RPMI8226 (cell line): ENCODE data around the gene CELSR1.

Source experiments
- DNase-seq: peaks from one replicate; pipeline ENCODE4 v3.0.0-alpha.2; 2015

Gene CELSR1

DNA sequence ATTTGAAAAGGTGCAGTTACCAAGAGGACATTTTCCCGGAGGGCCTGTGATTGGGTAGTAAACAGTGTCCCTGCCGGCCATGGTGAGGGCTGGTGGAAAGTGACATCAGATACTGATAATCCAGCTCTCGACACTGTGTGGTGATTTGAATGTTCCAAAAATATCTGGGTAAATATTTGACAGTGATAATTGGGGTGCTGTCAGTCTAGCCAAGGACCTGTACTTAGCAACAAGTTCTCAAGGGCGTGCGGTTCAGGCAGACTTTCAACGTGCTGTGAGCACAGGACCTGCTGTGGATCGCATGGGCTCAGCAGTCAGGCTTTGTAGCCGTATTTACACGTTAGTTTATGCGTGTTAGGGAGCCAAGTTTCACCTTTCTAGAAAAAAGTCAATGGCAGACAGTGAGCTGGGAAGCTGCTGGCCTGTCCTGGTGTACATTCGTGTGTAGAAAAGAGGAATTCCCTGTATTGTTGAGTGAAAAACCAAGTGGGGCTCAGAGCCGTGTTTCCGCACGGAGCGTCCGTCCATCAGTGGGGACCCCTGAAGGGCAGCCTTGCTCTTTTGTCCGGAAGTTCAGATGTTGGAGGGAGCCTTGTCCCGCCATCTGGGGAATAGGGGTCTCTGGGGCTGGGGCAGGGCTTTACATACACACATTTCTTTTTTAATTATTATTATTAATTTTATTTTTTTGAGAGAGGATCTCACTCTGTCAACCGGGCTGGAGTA is 190.6 kb downstream of the CELSR1 start:
- DNase-seq: no peak

- DNase-seq: no peak
These were observed 196.7 kb downstream of the CELSR1 start for GRCh38 chr22:46340676-46341075.

- no peak for DNase-seq
These were observed 197.5 kb downstream of the CELSR1 start for GRCh38 chr22:46339956-46340355.

- no peak for DNase-seq
These were observed 198.8 kb downstream of the CELSR1 start for GRCh38 chr22:46338636-46339035.

- DNase-seq: no peak
These were observed 199.6 kb downstream of the CELSR1 start for GRCh38 chr22:46337870-46338269.

DNA sequence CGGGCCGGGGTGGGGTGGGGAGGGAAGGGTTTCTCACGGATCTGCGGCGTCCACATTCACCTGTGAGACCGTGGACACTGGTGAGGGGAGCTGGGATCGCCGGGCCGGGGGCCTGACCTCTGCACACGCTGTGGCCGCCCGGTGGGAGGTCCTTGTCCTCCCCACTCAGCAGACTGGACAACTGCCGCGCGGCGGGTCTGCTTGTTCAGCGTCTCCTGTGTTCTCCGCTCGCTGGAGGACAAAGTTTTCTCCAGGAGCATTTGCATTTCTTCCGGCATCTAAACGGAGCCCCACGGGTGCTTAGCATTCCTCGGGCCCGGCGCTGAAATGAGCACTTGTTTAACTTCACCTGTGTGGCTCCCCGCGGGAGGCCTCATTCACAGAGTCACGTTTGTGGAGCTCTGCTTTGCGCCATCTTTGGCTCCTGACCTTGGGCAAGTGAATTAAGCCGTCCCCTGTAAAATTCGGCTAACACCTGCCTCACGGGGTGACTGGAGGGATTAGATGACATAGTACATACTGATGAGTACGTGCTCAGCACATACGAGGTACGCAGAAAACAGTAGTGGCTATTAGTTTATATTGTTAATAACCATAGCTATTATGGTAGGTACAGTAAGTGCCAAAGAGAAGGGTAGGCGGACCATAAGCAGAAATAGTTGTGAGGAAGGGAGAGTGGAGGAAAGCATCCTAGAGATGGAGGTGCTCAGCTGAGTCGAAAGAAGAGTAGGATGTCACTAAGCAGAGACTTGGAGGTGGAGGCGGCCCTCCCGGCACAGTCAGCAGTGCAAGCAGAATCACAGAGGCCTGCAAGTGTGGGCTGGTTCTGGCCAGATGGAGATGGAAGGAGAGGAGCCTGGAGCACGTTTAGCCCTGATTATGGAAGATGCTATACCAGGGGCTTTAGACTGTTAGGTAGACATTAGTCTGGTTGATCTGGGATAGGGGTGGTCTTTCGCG is 201.0 kb downstream of the CELSR1 start:
- DNase-seq: peak; percentile 31

DNA sequence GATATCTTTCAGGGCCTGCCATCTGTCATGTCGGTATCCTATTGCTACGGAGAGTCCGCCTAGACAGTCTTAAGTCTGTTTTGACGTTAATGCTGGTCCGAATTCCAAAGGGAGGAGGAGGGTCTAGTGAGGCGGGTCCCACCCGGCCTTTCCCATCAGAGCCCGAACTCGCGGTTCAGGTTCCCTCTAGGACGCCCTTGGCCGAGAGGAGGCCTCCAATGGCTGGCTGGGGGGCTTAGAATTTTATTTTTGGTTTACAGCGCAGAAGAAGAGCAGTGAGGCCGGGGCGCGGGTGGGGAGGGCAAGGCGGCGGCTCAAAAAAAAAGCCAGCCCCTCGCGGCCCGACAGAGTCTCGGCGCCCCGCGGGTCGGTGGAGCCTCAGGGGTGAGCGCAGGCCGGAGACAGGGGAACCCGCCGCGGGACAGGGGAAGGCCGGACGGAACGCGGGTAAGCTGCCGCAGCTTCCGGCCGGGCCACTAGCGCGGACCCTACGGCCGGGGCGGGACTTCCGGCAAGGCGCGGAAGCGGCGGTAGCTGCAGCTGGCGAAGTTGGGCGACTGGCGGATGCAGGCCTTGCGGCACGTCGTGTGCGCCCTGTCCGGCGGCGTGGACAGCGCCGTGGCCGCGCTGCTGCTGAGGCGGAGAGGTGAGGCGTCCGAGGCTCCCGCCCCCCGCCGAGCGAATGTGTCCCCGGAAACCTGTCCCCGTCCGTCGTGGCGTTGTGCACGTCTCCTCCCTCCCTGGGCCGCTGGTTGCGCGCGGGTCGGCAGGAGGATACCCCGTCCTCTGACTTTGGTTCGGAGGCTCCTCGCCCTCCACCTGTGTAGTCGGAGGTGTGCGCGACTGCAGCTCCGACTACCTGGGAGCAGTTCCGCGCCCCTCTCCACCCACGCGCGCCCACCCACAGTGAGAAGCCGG is 202.0 kb downstream of the CELSR1 start, which contains the start of gene TRMU:
Gene TRMU, plus strand, starts transcription at position 514 of the 918 bp plus-strand sequence. Its CDS starts 51 bp downstream, at position 565.
- peak; percentile 93 for DNase-seq

GRCh38 chr22:46331496-46331895 is 205.9 kb downstream of the CELSR1 start:
- no peak for DNase-seq

DNA sequence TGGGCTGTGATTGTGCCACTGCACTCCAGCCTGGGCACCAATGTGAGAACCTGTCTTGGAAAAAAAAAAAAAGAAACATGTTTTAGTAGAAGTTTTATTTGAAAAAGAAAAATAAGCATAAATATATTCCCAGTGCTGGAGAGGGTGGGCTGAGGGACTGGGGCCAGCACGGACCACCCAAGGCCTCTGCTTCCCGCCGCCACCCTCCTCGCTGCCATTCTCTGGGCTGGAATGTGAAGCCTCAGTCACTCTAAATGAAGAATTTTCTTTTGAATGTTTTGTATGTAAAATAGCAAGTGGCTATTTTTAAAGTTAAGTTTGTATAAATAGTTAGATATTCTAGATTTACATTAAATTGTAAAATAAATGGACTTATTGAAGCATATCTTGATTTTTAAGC is 207.0 kb downstream of the CELSR1 start:
- DNase-seq: no peak

- DNase-seq: no peak
These were observed 207.8 kb downstream of the CELSR1 start for GRCh38 chr22:46329616-46330015.

GRCh38 chr22:46328797-46329196 is 208.6 kb downstream of the CELSR1 start:
- DNase-seq: no peak

DNA sequence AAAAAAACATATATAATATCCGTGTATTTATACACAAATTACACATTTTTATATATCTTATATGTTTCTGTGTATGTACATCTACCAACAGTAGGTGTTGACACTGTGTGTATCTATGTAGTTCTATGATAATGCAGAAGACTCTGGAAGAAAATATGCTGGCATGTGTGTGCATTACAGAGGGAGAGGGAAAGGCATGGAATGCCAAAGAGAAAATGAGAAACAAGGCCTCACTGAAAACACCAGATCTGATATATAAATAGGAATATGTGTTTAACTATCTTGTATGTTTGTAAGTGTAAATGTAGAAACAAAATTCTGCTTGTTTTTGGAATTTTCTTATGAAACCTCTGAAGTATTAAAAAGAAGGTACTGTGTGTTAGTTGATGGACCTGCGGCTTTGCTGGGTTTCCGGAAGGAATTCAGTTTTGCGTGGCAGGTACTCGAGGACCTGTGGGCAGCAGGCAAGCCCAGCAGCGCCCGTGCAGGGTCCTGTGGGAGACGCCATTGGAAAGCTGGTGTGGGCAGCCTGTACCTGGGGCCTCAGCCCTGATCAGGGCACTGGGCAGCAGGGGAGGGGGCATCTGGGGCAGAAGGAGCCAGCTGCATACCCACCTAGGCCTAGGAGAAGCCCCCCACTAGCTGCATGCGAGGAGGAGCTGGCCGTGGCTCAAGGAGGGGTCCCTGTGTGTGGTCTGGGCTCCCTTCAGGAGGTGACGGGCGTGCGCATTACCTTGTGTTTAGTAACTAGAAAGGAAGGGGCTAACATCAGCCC is 209.5 kb downstream of the CELSR1 start:
- DNase-seq: no peak

DNA sequence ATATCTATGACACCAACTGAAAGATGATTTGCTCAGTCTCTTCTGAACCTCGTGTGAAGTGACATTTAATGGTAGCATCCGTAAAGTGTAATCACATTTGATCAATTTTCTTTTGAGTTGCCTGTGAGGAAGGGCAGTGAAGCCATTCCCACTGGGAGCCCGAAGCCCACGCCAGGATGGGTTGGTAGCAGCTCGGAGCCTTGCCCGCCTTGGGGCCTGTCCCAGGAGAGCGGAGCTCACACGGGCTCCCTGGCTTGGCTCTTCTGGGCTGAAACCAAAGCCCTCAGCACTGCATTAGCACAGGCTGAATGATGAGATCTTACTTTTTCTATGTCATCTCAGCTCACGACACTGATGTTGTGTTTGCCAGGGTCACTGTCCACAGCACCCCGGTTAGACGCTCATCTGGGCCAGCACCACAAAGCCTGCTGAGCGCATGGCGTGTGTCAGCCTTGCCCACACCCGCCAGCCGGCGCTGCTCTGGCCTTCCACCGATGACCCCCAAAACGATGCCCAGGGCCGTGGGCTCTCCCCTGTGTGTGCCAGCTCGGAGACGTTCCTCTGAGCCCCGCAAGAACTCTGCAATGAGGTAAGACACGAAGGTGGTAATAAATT is 211.2 kb downstream of the CELSR1 start:
- no peak for DNase-seq

DNA sequence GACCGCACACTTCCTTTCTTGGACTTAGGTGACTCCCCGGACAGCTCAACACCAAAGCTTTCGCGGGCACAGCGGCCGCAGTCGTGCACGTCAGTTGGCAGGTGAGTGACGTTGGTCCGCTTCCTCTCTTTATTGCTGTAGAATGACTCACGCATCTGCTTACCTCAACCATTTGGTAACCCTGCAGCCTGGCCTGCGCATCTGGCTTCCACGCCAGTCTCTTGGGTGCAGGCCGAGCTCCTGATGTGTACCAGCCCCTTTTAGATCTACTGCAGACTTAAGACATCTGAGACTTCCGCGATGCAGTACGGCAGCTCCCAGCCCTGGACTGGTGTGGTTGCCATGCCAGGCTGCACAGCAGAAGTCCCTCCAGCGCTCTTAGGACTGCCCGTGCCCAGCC is 214.3 kb downstream of the CELSR1 start:
- no peak for DNase-seq

DNA sequence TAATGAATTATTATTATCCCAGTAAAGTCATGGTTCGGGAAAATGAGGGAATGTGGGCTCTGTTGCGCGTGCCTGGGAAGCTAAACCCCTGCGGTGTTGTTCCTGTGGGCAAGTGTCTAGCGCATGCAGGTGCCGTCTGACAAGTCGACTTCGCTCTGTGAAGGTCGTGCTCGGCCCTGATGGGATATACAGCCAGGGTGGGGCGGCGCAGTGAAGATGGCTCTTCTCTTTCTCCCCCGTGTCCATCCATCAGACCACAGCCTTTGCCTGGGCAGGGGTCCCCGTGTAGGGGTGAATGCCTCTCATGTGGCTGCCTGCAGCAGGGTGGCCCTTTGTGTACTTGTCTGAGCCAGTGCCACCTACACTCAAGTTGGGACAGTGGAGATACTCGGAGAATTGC is 214.7 kb downstream of the CELSR1 start:
- no peak for DNase-seq

GRCh38 chr22:46320716-46321386 is 216.6 kb downstream of the CELSR1 start:
- no peak for DNase-seq

- no peak for DNase-seq
These were observed 217.2 kb downstream of the CELSR1 start for GRCh38 chr22:46320166-46320710.

- DNase-seq: no peak
These were observed 218.1 kb downstream of the CELSR1 start for GRCh38 chr22:46319319-46319718.

DNA sequence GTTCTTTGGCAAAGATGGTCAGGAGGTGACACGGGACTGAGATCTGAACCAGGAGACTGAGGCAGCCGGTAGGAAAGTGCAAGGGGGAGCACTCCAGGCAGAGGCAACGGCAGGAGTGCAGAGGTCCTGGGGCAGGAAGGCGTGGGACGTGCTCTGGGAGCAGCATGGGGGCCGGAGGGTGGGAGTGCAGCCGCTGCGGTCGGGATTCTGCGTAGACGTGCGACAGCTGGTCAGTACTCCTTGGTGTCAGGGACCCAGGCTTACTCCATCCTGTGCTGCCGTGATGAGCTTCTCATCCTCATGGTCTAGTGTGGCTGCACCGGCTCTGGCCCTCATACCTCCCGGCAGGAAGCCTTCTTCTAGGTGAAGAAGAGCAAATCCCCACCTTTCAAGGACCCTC is 218.8 kb downstream of the CELSR1 start:
- no peak for DNase-seq

- DNase-seq: no peak
These were observed 219.8 kb downstream of the CELSR1 start for GRCh38 chr22:46317646-46318045.

- DNase-seq: no peak
These were observed 221.4 kb downstream of the CELSR1 start for GRCh38 chr22:46315976-46316375.
